GM12892 (cell line): Measurements from ENCODE around the gene LIPA.

Experiments used
- DNase-seq: peaks from one replicate; pipeline ENCODE4 v3.0.0; 2011; ENCODE audit not compliant: insufficient read length
- FAIRE-seq: peaks from 2 replicates; lab custom pipeline; 2011; peaks lifted over from hg19 to GRCh38; lab: Jason Lieb, UNC
- POLR2A ChIP-seq: IDR thresholded peaks from 2 replicates; pipeline ENCODE4 v1.6.1; 2011; ENCODE audit warnings: low read depth, low read length, control low read depth
- POLR2AphosphoS5 ChIP-seq: IDR thresholded peaks from 2 replicates; pipeline ENCODE4 v1.6.1; 2011; ENCODE audit warnings: low read depth, low read length, control low read depth
- TAF1 ChIP-seq: IDR thresholded peaks from 2 replicates; pipeline ENCODE4 v1.6.1; 2011; ENCODE audit warnings: low read depth, mild to moderate bottlenecking, control low read depth, low read length, borderline replicate concordance

Gene LIPA

DNA sequence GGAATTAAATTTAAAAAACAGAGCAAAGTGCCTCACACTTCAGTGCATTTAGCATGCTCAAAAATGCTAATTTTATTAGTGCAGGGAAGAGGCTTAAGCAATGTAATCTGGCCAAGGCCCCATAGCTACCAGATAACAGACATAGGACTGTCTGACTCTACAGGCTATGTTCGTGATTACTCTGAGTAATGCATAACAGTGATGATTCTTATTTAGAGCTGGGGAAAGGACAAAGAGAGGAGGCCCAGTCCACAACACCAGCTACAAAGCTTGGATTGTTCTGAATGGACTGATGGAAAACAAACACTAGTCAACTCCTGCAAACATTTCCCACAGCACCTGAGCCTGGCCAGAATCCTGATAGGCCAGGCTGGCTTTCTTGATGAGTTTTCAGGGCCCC, 36.1 kb downstream of the LIPA start:
- TF ChIP-seq TAF1, result no peak
- TF ChIP-seq POLR2AphosphoS5, result no peak
- TF ChIP-seq POLR2A, result no peak
- DNase-seq (no peak), FAIRE-seq (no peak)

DNA sequence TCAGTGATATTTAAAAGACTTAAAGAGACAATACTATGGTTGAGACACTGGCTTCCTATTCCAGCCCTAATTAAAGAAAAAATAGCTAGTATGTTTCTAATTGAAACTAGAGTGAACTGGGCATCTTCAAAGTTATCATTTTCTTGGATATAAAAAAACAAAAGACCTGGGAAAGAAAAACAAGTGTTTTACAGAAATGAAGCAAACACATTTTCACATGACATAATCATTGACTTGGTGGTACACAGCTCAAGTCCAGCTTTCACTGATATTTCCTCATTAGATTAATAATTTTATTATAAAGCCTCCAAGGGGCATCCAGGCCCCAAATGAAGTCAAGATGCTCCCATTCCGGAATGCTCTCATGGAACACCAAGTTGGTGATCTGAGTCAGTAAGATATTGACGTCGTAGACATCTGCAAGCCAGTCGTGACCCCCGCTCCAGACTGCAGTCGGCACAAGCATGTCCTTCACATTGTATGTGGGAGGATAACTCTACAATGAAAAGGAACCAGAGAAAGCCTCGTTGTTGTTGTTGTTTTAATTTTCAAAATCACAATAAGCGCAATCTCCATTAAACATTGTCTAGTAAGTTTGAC, 36.9 kb downstream of the LIPA start:
- FAIRE-seq (no peak), DNase-seq (no peak)

DNA sequence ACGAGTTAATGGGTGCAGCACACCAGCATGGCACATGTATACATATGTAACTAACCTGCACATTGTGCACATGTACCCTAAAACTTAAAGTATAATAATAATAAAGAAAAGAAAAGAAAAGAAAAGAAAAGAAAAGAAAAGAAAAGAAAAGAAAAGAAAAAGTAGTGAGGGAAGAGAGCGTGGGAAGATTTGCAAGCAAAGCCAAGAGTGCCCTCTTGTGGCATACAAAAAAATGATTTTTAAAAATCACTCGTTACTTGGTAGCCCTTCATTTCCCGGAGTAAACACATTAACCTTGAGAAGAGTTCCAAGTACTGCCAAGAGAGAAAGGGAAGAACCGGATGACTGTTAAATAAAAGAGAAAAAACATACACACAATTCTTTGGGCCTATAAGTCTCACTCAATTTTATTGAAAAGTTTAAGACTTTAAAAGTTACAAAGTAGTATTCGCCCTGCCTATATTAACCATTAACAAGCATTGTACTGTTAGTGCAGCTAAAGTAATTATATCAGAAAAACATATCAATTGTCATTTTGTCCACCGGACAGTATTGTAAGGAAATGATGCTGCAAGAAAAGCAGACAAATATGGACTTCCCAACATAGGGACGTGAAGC, 38.3 kb downstream of the LIPA start:
- FAIRE-seq, result peak; percentile 30
- DNase-seq, result no peak
- TF ChIP-seq POLR2AphosphoS5 (no peak), TAF1 (no peak), POLR2A (no peak)

More for the DNA sequence above, 36.9 kb downstream of the LIPA start:
- TF ChIP-seq POLR2AphosphoS5 (no peak), POLR2A (no peak), TAF1 (no peak)

DNA sequence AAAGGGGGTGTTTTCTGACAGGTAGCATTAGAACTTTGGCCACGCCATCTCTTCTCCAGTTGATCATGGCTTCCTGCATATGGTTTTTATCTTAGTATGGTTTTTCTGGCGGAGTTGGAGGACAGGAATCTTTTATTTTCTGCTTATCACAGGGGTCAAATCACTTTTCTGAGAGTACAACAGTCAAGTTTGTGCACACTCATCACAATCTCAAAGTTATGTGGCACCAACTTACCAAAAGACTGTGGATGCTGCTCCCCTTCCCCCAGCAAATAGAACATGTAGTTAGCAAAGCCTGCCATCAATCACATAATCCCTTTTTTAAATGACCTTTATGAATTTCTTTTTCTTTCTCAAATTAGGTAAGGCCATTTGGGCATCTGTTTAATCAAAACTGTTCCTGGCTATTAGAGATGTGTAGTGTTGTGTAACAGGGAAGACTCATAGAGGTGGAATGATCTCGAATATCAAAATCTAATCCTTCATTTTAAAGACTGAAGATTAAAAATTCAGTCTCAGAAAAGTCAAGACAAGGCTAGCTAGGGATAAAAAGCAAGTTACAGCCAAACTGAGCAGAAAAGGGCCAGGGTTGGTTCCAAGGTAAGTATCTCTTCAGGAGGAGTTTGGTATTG, 40.7 kb downstream of the LIPA start:
- no peak for FAIRE-seq
- DNase-seq, result no peak
- TF ChIP-seq TAF1 (no peak), POLR2AphosphoS5 (no peak), POLR2A (no peak)

DNA sequence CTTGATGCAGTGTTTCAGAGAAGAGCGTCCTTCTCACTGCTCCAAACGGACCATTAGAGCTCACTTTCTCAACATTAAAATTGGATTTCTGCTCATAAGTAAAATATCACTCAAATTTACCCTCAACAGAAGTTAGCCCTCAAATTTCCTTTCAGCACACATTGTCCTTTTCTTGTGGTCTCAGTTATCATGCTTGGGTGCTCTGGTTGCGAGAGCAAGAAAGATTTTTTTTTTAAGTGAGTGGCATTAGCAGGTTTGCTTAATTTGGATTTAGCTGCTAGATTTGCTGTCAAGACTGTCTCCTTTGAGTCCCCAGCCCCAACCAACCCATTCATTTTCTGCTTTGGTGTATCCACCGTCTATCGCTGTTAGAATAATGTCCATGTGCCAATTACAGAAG, 41.9 kb downstream of the LIPA start:
- DNase-seq, result no peak
- peak; percentile 36 for FAIRE-seq
- TF ChIP-seq POLR2AphosphoS5 (no peak), POLR2A (no peak), TAF1 (no peak)

DNA sequence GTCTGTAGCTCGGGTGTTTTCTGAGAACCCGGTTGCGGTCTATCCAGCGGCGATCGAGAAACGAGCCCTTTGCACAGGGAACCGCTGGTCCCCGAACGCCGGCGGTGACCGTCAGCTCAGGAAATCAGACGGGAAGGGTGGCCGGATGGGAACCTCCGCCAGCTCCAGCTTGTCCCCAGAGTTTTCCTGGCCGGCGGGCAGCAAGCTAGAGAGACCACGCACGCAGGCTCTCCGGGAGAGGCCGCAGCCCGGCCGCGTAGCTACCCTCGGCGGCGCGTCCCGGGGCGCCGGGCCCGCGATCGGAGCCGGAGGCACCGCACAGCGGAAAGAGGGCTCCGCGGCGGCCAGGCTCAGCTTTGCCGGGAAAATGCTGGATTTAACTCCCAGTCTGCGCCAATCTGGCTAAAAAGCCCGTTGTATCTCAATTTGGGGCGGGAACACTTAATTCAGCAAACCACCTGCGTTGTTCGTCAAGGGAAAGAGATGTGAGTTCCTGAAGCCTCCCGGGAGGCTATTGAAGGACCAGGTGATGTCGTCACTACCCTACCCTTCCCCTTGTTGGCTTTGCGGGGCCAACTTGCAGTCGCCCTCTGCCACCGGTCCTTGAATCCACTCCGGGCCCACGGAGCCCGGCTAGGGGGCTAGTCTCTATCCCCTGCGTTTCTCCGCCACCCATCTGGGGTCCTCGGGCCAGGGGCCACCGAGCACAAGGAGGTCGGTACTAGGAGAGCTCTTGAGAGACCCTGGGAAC, 43.6 kb downstream of the LIPA start:
- DNase-seq (peak; percentile 19), FAIRE-seq (peak; percentile 64)
- no peak for TF ChIP-seq POLR2A
- TF ChIP-seq TAF1, result no peak
- TF ChIP-seq POLR2AphosphoS5, result no peak

DNA sequence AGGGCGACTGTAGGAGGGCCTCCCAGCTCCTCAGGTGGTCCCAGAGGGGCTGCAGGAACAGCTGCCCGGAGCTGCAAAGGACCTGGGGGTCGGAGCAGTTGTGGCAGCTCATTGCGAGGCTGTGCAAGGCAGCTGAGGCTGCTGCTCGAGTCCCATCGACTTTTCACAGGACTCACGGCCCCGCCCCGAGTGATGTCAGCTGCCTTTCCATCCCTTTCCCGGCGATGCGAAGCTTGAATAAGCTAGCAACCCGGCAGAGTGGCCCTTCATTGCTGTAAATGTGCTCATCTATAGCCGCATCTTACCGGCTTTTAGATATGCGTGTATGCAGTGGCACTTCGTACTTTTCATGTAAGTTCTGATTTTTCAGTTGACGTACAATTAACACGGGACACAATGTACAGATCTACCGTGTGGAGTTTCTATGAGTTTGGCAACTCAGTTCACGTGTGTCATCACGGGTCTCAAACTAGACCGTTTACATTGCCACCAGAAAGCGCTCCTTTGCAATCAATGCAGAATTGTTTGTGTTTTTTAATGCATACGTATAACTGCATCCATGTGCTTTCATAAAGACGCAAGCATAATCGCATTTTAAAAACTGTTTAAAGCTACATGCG, 44.3 kb downstream of the LIPA start, which contains the start of gene CH25H:
CH25H (minus strand) TSS at position 137 of the 620 bp plus-strand sequence; CDS start at position 112, 25 bp downstream.
- DNase-seq (peak; percentile 16), FAIRE-seq (peak; percentile 61)
- no peak for TF ChIP-seq TAF1
- no peak for TF ChIP-seq POLR2A
- no peak for TF ChIP-seq POLR2AphosphoS5

DNA sequence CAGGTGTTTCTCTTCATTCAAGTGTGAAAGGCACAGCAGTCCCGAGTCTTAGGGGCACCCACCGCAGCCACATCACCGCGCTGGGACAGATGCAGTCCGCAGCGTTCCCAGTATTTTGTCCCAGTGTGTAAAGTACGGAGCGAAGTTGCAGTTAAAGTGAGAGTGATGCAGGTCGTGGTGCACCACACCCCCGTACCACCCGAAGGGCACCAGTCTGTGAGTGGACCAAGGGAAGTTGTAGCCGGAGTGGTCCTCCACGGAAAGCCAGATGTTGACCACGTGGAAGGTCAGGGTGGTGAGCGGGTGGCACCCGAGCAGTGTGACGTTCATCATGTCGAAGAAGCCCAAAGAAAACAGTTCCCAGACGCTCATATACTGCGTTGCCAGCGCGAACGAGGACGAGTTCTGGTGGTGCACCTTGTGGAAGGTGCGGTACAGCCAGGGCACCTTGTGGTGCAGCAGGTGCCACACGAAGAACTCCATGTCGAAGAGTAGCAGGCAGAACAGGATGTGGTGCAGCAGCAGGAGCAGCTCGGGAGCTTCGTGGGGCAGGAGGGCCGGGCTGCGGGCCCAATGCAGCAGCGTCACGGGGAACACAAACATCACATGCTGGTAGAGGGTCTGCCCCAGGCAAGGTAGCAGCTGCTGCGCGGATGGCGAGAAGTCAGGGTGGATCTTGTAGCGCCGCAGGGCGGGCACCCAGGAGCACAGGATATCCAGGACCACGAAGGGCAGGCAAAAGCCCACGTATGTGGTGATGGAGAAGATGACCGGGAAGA, 45.0 kb downstream of the LIPA start:
- DNase-seq (peak; percentile 7), FAIRE-seq (peak; percentile 80)
- TF ChIP-seq POLR2A (no peak), POLR2AphosphoS5 (no peak), TAF1 (no peak)

DNA sequence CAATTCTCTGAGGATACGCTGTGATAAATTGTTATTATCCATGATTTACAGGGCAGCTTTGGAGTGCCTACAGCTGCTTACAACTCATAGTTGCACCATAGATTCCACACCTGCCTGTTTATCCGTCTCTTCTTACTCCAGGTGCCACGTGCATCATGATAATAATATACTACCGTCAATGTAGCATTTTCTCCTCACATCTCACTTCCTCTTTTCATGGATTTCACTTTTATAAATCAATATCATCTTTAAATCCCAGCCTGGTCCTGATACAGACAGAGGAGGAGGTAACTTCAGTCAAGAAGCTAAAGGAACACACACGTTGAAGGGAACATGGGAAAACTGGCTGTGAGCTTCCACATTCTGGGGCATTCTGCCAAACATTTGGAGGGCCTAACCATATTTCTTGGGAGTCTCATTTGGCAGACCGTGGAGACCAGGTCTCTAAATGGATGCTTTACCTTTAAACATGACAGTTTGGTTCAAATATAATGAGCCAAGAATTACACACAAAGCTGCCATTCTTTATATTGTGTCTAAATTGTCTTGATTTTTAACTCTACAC, 46.9 kb downstream of the LIPA start:
- TF ChIP-seq POLR2A (no peak), TAF1 (no peak), POLR2AphosphoS5 (no peak)
- no peak for FAIRE-seq

DNA sequence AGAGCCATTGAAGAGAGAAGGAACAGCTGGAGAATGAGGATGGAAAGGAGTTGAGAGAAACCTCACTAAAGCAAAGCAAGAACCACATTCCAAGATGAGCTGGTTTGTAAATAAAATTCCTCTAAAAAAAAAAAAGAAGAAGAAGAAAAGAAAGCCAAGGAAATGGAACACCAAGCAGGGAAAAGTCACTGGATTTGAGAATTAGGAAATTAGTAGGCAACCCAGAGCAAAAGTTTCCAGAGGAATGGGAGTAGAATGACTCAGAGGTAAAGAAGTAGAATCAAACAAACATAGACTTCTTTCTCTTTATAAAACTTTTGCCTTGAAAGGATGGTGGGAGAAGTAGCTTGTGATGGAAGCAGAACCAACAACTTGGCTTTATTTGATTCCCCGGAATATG, 48.3 kb downstream of the LIPA start:
- TF ChIP-seq TAF1 (no peak), POLR2A (no peak), POLR2AphosphoS5 (no peak)
- DNase-seq (no peak), FAIRE-seq (no peak)

More for the DNA sequence above, 46.9 kb downstream of the LIPA start:
- no peak for DNase-seq
